Left ventricle myocardium inferior (tissue), 1 donor: ENCODE measurements around the gene PPM1H. TPM values are rescaled to one million over a fixed set of nuclear protein-coding genes. Genes with fewer than 3 reads are reported as not detected.

Source experiments
- DNase-seq: peaks from one replicate; pipeline ENCODE4 v3.0.0-alpha.2; 2020
- H3K27ac ChIP-seq: fragments of 200-600 bp; replicated peaks from 2 replicates; pipeline ENCODE4 v1.8.0; 2021
- H3K27me3 ChIP-seq: fragments of 200-600 bp; 2 replicates; pipeline ENCODE4 v1.8.0; 2021; ENCODE audit warnings: low read depth
- H3K36me3 ChIP-seq: fragments of 200-600 bp; 2 replicates; pipeline ENCODE4 v1.8.0; 2021
- H3K4me1 ChIP-seq: fragments of 200-600 bp; 2 replicates; pipeline ENCODE4 v1.8.0; 2021
- H3K4me3 ChIP-seq: fragments of 200-600 bp; 2 replicates; pipeline ENCODE4 v1.8.0; 2021; ENCODE audit warnings: mild to moderate bottlenecking, moderate library complexity
- H3K9me3 ChIP-seq: fragments of 200-600 bp; replicated peaks from 2 replicates; pipeline ENCODE4 v1.8.0; 2021
- CTCF ChIP-seq: fragments of 200-600 bp; IDR thresholded peaks from 2 replicates; pipeline ENCODE4 v1.8.0; 2021; ENCODE audit warnings: antibody characterized with exemption, mild to moderate bottlenecking, borderline replicate concordance
- intact Hi-C: fragments of 100-400 bp; cut with micrococcal nuclease; formaldehyde crosslinking; loops from one replicate; pipeline ENCODE4 v1.11.0; 2022
- total RNA-seq: library from RNA; stranded (reverse); fragmentation: NEBNext Ultra II Directional; extraction: Animal tissue kit (Norgen Biotek cat#: 25700); gene quantifications from one replicate; pipeline ENCODE4 v1.2.1, GENCODE V29; 2021
- donor health status: DM: no; HTN: yes; CAD: no; lungs with severe emphysema.

Gene PPM1H
- total RNA-seq, 1 donor from 2014 or later: 6.0 TPM

- intact Hi-C loops: no loop called here
- Histone ChIP-seq H3K36me3 (peaks cover 21% of the 10 kb centered on the region), H3K27me3 (no peaks in the 10 kb centered on the region), H3K4me1 (no peaks in the 10 kb centered on the region), H3K4me3 (no peak overlapping the region), H3K9me3 (no peaks in the 10 kb centered on the region), H3K27ac (no peak overlapping the region)
- no peak for DNase-seq
- no peak for TF ChIP-seq CTCF
Measured at GRCh38 chr12:62689042-62689839, 245.7 kb downstream of the PPM1H start.

DNA sequence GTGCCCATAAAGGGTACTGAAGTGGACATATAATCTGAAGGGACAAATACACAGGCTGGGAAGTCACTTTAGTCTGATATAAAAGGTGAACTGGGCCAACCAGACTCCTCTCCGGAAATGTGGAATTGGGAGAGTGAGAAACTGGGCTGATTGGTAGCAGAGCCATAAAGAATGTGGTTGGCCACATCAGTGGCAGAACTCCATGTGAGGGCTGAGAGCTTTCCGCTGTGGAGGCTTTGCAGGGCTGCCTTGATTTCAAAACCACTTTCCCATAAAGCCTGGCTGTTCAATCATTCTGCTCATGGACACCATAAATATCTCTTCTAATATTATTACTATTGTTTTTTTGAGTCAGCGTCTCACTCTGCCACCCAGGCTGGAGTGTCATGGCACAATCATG lies 248.0 kb downstream of the PPM1H start:
- H3K27ac ChIP-seq: no peak overlapping the region
- H3K4me3 ChIP-seq: no peak overlapping the region
- no peak for TF ChIP-seq CTCF
- peaks cover 15% of the 10 kb centered on the region for H3K36me3 ChIP-seq
- H3K27me3 ChIP-seq: no peaks in the 10 kb centered on the region
- peaks cover 6% of the 10 kb centered on the region for H3K4me1 ChIP-seq
- H3K9me3 ChIP-seq: no peaks in the 10 kb centered on the region
- intact Hi-C loops: no loop called here
- DNase-seq: no peak

GRCh38 chr12:62684570-62685295 lies 250.2 kb downstream of the PPM1H start:
- Histone ChIP-seq H3K27ac (peak overlapping the region; percentile 83), H3K4me3 (no peak overlapping the region), H3K9me3 (no peaks in the 10 kb centered on the region), H3K36me3 (peaks cover 6% of the 10 kb centered on the region), H3K27me3 (no peaks in the 10 kb centered on the region), H3K4me1 (peaks cover 8% of the 10 kb centered on the region)
- peak; percentile 81 for DNase-seq
- no peak for TF ChIP-seq CTCF
- intact Hi-C loops: no loop called here

- H3K36me3 ChIP-seq: no peaks in the 10 kb centered on the region
- H3K9me3 ChIP-seq: no peaks in the 10 kb centered on the region
- H3K27me3 ChIP-seq: no peaks in the 10 kb centered on the region
- DNase-seq: peak; percentile 63
- no peak for TF ChIP-seq CTCF
- intact Hi-C loops: no loop called here
- H3K4me3 ChIP-seq: no peak overlapping the region
- peak overlapping the region; percentile 83 for H3K27ac ChIP-seq
- H3K4me1 ChIP-seq: peaks cover 8% of the 10 kb centered on the region
Measured at GRCh38 chr12:62683776-62684569, 251.0 kb downstream of the PPM1H start.

GRCh38 chr12:62681306-62681705 lies 253.6 kb downstream of the PPM1H start:
- Histone ChIP-seq H3K27ac (no peak overlapping the region), H3K4me1 (peaks cover 8% of the 10 kb centered on the region), H3K27me3 (no peaks in the 10 kb centered on the region), H3K36me3 (peaks cover 11% of the 10 kb centered on the region), H3K4me3 (no peak overlapping the region), H3K9me3 (peaks cover 8% of the 10 kb centered on the region)
- intact Hi-C loops: no loop called here
- no peak for TF ChIP-seq CTCF
- no peak for DNase-seq
